GM23338 (cell line): ENCODE data around the gene AGAP2. TPM values are rescaled to one million over a fixed set of nuclear protein-coding genes. Genes with fewer than 3 reads are reported as not detected.
A peak's percentile ranks its signal among the peaks of the same experiment; 100 is the strongest.

Experiments used
- ATAC-seq: fragments of 200-7000 bp; cut with Tn5 transposase; 3 replicates; pipeline ENCODE4 v1.9.1; 2020
- DNase-seq: peaks from one replicate; pipeline ENCODE4 v3.0.0-alpha.2; 2015; ENCODE audit warnings: low spot score
- H2AFZ ChIP-seq: fragments of 200-600 bp; sonication (generic); 2 replicates; pipeline ENCODE4 v1.8.0; 2016; ENCODE audit warnings: antibody characterized with exemption, mild to moderate bottlenecking, moderate library complexity
- H3F3A ChIP-seq: fragments of 200-600 bp; sonication (generic); replicated peaks from 2 replicates; pipeline ENCODE4 v1.8.0; 2017; ENCODE audit warnings: antibody characterized with exemption, mixed run types, low read depth
- H3K27ac ChIP-seq: fragments of 200-600 bp; sonication (generic); 2 replicates; pipeline ENCODE4 v1.6.1; 2016; ENCODE audit warnings: low read depth
- H3K27me3 ChIP-seq: fragments of 200-600 bp; sonication (generic); 2 replicates; pipeline ENCODE4 v1.8.0; 2016; ENCODE audit warnings: mild to moderate bottlenecking, mixed run types, moderate library complexity; ENCODE audit not compliant: insufficient read depth
- H3K36me3 ChIP-seq: fragments of 200-600 bp; sonication (generic); 2 replicates; pipeline ENCODE4 v1.8.0; 2016; ENCODE audit warnings: mild to moderate bottlenecking; ENCODE audit not compliant: insufficient read depth
- H3K4me1 ChIP-seq: fragments of 200-600 bp; sonication (generic); 2 replicates; pipeline ENCODE4 v1.8.0; 2016; ENCODE audit warnings: mild to moderate bottlenecking, moderate library complexity; ENCODE audit not compliant: insufficient read depth
- H3K4me2 ChIP-seq: fragments of 200-600 bp; sonication (generic); 2 replicates; pipeline ENCODE4 v1.7.1; 2017; ENCODE audit warnings: mixed run types
- H3K4me3 ChIP-seq: fragments of 200-600 bp; sonication (generic); 2 replicates; pipeline ENCODE4 v1.6.1; 2016; ENCODE audit warnings: mixed run types
- H3K79me2 ChIP-seq: fragments of 200-600 bp; sonication (generic); replicated peaks from 2 replicates; pipeline ENCODE4 v1.8.0; 2017; ENCODE audit warnings: mild to moderate bottlenecking; ENCODE audit not compliant: insufficient read depth
- H3K9me2 ChIP-seq: fragments of 200-600 bp; sonication (generic); 2 replicates; pipeline ENCODE4 v1.8.0; 2017; ENCODE audit not compliant: insufficient read depth
- H4K20me1 ChIP-seq: fragments of 200-600 bp; sonication (generic); replicated peaks from 2 replicates; pipeline ENCODE4 v1.8.0; 2017; ENCODE audit warnings: mild to moderate bottlenecking; ENCODE audit not compliant: insufficient read depth
- H3K27ac Mint-ChIP-seq: 2 replicates; pipeline ENCODE4 v1.8.0; 2020; ENCODE audit warnings: inconsistent platforms, mild to moderate bottlenecking, moderate library complexity, mixed read lengths
- H3K27me3 Mint-ChIP-seq: 3 replicates; pipeline ENCODE4 v1.8.0; 2022; ENCODE audit warnings: low read depth, mild to moderate bottlenecking, moderate library complexity, mixed read lengths, inconsistent platforms; ENCODE audit not compliant: insufficient read depth, poor library complexity
- H3K36me3 Mint-ChIP-seq: 3 replicates; pipeline ENCODE4 v1.8.0; 2021; ENCODE audit warnings: low read depth, mild to moderate bottlenecking, inconsistent platforms, moderate library complexity, mixed read lengths
- H3K4me1 Mint-ChIP-seq: 3 replicates; pipeline ENCODE4 v1.8.0; 2020; ENCODE audit warnings: mild to moderate bottlenecking, inconsistent platforms, mixed read lengths
- H3K4me3 Mint-ChIP-seq: 3 replicates; pipeline ENCODE4 v1.8.0; 2021; ENCODE audit warnings: moderate library complexity, mild to moderate bottlenecking, inconsistent platforms, mixed read lengths
- H3K9me3 Mint-ChIP-seq: 3 replicates; pipeline ENCODE4 v1.8.0; 2020; ENCODE audit warnings: moderate library complexity, mild to moderate bottlenecking, inconsistent platforms, mixed read lengths
- EZH2 ChIP-seq: fragments of 200-600 bp; sonication (generic); IDR thresholded peaks from one replicate; pipeline ENCODE4 v1.8.0; 2017; ENCODE audit warnings: antibody characterized with exemption, mild to moderate bottlenecking, low read depth; ENCODE audit not compliant: unreplicated experiment
- EZH2phosphoT487 ChIP-seq: fragments of 200-600 bp; sonication (generic); IDR thresholded peaks from one replicate; pipeline ENCODE4 v1.8.1; 2018; ENCODE audit warnings: antibody characterized with exemption; ENCODE audit not compliant: unreplicated experiment
- JUNB ChIP-seq: IDR thresholded peaks from one replicate; pipeline ENCODE4 v1.6.1; 2016; ENCODE audit warnings: antibody characterized with exemption; ENCODE audit not compliant: unreplicated experiment
- NANOG ChIP-seq: IDR thresholded peaks from 2 replicates; pipeline ENCODE4 v1.6.1; 2016; ENCODE audit warnings: antibody characterized with exemption, borderline replicate concordance
- POLR2AphosphoS5 ChIP-seq: IDR thresholded peaks from 2 replicates; pipeline ENCODE4 v1.6.1; 2016; ENCODE audit warnings: antibody characterized with exemption, low read depth
- STAT1 ChIP-seq: IDR thresholded peaks from one replicate; pipeline ENCODE4 v1.6.1; 2016; ENCODE audit warnings: antibody characterized with exemption; ENCODE audit not compliant: unreplicated experiment
- ZNF114 ChIP-seq: fragments of 250-450 bp; sonication (Bioruptor Pico); IDR thresholded peaks from 2 replicates; pipeline ENCODE4 v1.5.0; 2020; ENCODE audit warnings: mild to moderate bottlenecking, moderate library complexity
- ZNF331 ChIP-seq: fragments of 250-450 bp; sonication (Bioruptor Pico); IDR thresholded peaks from 2 replicates; pipeline ENCODE4 v1.5.0; 2020; ENCODE audit warnings: low read depth, mild to moderate bottlenecking, moderate library complexity
- polyA plus RNA-seq: library from polyadenylated mRNA; unstranded; fragments of >200 nt; fragmentation: Nextera tagmentation; extraction: Ambion mirVana; gene quantifications from 2 replicates; pipeline ENCODE4 v1.2.1, GENCODE V29; 2016
- total RNA-seq: library from RNA; depleted of rRNA; stranded (reverse); fragments of >200 nt; shearing (Covaris generic); gene quantifications from 2 replicates; pipeline ENCODE4 v1.2.3, GENCODE V29; 2014
- TF ChIP-seq, protein P1 (sequence below): IDR thresholded peaks from 2 replicates; pipeline ENCODE4 v1.6.1; 2016; ENCODE audit warnings: antibody characterized with exemption
- TF ChIP-seq, protein P2 (sequence below): IDR thresholded peaks from one replicate; pipeline ENCODE4 v1.6.1; 2018; ENCODE audit warnings: antibody characterized with exemption; ENCODE audit not compliant: unreplicated experiment
- TF ChIP-seq, protein P3 (sequence below): fragments of 250-450 bp; sonication (Bioruptor Pico); IDR thresholded peaks from 2 replicates; pipeline ENCODE4 v1.5.0; 2020; ENCODE audit warnings: mild to moderate bottlenecking, moderate library complexity
- TF ChIP-seq, protein P4 (sequence below), 2 experiments: fragments of 200-600 bp in 1 of 2; sonication (generic) in 1 of 2; conservative IDR thresholded peaks; 2 replicates each; pipeline versions ENCODE4 v1.5.1 to v1.6.1; 2016 to 2017; ENCODE audit warnings: antibody characterized with exemption in 2 of 2, low read depth in 2 of 2, mild to moderate bottlenecking in 2 of 2, moderate library complexity in 1 of 2

AGAP2 gene
- total and polyA plus RNA-seq, 2 experiments from 2014 or later = 0.36 to 1.3 TPM

GRCh38 chr12:57726884-57727757, 11.4 kb downstream of the AGAP2 start:
- no peak overlapping the region for H3K27ac Mint-ChIP-seq
- peaks cover 88% of the 10 kb centered on the region for H3K27me3 Mint-ChIP-seq
- DNase-seq (peak; percentile 55), ATAC-seq (peak; percentile 15)
- H3K36me3 Mint-ChIP-seq = no peaks in the 10 kb centered on the region; the same call in 2 of the 3 replicates
- Histone ChIP-seq H2AFZ (no peak overlapping the region), H3F3A (no peaks in the 10 kb centered on the region), H3K27ac (no peak overlapping the region), H4K20me1 (no peaks in the 10 kb centered on the region; the same call in 1 of the 2 replicates), H3K4me1 (no peaks in the 10 kb centered on the region), H3K4me3 (peak overlapping the region; percentile 71), H3K27me3 (peaks cover 92% of the 10 kb centered on the region), H3K4me2 (peak overlapping the region; percentile 88), H3K36me3 (no peaks in the 10 kb centered on the region), H3K9me2 (no peaks in the 10 kb centered on the region), H3K79me2 (no peaks in the 10 kb centered on the region)
- TF ChIP-seq POLR2AphosphoS5 = no peak
- peak; percentile 38 for TF ChIP-seq EZH2
- TF ChIP-seq, protein P1, sequence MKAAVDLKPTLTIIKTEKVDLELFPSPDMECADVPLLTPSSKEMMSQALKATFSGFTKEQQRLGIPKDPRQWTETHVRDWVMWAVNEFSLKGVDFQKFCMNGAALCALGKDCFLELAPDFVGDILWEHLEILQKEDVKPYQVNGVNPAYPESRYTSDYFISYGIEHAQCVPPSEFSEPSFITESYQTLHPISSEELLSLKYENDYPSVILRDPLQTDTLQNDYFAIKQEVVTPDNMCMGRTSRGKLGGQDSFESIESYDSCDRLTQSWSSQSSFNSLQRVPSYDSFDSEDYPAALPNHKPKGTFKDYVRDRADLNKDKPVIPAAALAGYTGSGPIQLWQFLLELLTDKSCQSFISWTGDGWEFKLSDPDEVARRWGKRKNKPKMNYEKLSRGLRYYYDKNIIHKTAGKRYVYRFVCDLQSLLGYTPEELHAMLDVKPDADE = no peak
- TF ChIP-seq, protein P2, sequence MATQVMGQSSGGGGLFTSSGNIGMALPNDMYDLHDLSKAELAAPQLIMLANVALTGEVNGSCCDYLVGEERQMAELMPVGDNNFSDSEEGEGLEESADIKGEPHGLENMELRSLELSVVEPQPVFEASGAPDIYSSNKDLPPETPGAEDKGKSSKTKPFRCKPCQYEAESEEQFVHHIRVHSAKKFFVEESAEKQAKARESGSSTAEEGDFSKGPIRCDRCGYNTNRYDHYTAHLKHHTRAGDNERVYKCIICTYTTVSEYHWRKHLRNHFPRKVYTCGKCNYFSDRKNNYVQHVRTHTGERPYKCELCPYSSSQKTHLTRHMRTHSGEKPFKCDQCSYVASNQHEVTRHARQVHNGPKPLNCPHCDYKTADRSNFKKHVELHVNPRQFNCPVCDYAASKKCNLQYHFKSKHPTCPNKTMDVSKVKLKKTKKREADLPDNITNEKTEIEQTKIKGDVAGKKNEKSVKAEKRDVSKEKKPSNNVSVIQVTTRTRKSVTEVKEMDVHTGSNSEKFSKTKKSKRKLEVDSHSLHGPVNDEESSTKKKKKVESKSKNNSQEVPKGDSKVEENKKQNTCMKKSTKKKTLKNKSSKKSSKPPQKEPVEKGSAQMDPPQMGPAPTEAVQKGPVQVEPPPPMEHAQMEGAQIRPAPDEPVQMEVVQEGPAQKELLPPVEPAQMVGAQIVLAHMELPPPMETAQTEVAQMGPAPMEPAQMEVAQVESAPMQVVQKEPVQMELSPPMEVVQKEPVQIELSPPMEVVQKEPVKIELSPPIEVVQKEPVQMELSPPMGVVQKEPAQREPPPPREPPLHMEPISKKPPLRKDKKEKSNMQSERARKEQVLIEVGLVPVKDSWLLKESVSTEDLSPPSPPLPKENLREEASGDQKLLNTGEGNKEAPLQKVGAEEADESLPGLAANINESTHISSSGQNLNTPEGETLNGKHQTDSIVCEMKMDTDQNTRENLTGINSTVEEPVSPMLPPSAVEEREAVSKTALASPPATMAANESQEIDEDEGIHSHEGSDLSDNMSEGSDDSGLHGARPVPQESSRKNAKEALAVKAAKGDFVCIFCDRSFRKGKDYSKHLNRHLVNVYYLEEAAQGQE = peak; percentile 78
- TF ChIP-seq STAT1 = no peak
- TF ChIP-seq ZNF114 (CRISPR knock-in tag) = no peak
- TF ChIP-seq EZH2phosphoT487 = no peak
- no peak for TF ChIP-seq NANOG
- TF ChIP-seq, protein P3, sequence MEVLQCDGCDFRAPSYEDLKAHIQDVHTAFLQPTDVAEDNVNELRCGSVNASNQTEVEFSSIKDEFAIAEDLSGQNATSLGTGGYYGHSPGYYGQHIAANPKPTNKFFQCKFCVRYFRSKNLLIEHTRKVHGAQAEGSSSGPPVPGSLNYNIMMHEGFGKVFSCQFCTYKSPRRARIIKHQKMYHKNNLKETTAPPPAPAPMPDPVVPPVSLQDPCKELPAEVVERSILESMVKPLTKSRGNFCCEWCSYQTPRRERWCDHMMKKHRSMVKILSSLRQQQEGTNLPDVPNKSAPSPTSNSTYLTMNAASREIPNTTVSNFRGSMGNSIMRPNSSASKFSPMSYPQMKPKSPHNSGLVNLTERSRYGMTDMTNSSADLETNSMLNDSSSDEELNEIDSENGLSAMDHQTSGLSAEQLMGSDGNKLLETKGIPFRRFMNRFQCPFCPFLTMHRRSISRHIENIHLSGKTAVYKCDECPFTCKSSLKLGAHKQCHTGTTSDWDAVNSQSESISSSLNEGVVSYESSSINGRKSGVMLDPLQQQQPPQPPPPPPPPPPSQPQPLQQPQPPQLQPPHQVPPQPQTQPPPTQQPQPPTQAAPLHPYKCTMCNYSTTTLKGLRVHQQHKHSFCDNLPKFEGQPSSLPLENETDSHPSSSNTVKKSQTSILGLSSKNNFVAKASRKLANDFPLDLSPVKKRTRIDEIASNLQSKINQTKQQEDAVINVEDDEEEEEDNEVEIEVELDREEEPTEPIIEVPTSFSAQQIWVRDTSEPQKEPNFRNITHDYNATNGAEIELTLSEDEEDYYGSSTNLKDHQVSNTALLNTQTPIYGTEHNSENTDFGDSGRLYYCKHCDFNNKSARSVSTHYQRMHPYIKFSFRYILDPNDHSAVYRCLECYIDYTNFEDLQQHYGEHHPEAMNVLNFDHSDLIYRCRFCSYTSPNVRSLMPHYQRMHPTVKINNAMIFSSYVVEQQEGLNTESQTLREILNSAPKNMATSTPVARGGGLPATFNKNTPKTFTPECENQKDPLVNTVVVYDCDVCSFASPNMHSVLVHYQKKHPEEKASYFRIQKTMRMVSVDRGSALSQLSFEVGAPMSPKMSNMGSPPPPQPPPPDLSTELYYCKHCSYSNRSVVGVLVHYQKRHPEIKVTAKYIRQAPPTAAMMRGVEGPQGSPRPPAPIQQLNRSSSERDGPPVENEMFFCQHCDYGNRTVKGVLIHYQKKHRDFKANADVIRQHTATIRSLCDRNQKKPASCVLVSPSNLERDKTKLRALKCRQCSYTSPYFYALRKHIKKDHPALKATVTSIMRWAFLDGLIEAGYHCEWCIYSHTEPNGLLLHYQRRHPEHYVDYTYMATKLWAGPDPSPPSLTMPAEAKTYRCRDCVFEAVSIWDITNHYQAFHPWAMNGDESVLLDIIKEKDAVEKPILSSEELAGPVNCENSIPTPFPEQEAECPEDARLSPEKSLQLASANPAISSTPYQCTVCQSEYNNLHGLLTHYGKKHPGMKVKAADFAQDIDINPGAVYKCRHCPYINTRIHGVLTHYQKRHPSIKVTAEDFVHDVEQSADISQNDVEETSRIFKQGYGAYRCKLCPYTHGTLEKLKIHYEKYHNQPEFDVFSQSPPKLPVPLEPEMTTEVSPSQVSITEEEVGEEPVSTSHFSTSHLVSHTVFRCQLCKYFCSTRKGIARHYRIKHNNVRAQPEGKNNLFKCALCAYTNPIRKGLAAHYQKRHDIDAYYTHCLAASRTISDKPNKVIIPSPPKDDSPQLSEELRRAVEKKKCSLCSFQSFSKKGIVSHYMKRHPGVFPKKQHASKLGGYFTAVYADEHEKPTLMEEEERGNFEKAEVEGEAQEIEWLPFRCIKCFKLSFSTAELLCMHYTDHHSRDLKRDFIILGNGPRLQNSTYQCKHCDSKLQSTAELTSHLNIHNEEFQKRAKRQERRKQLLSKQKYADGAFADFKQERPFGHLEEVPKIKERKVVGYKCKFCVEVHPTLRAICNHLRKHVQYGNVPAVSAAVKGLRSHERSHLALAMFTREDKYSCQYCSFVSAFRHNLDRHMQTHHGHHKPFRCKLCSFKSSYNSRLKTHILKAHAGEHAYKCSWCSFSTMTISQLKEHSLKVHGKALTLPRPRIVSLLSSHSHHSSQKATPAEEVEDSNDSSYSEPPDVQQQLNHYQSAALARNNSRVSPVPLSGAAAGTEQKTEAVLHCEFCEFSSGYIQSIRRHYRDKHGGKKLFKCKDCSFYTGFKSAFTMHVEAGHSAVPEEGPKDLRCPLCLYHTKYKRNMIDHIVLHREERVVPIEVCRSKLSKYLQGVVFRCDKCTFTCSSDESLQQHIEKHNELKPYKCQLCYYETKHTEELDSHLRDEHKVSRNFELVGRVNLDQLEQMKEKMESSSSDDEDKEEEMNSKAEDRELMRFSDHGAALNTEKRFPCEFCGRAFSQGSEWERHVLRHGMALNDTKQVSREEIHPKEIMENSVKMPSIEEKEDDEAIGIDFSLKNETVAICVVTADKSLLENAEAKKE = no peak
- TF ChIP-seq, protein P4, sequence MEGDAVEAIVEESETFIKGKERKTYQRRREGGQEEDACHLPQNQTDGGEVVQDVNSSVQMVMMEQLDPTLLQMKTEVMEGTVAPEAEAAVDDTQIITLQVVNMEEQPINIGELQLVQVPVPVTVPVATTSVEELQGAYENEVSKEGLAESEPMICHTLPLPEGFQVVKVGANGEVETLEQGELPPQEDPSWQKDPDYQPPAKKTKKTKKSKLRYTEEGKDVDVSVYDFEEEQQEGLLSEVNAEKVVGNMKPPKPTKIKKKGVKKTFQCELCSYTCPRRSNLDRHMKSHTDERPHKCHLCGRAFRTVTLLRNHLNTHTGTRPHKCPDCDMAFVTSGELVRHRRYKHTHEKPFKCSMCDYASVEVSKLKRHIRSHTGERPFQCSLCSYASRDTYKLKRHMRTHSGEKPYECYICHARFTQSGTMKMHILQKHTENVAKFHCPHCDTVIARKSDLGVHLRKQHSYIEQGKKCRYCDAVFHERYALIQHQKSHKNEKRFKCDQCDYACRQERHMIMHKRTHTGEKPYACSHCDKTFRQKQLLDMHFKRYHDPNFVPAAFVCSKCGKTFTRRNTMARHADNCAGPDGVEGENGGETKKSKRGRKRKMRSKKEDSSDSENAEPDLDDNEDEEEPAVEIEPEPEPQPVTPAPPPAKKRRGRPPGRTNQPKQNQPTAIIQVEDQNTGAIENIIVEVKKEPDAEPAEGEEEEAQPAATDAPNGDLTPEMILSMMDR (conservative IDR thresholded peaks at IDR 0.05; ENCODE audit: low read depth in 2 of 2) = no peak
- TF ChIP-seq ZNF331 = no peak
- no peak for TF ChIP-seq JUNB
- peaks cover 15% of the 10 kb centered on the region for H3K4me1 Mint-ChIP-seq
- no peaks in the 10 kb centered on the region for H3K9me3 Mint-ChIP-seq
- peak overlapping the region; percentile 89 for H3K4me3 Mint-ChIP-seq
